Measurements from ENCODE around the gene FSIP1.

FSIP1 gene

DNA sequence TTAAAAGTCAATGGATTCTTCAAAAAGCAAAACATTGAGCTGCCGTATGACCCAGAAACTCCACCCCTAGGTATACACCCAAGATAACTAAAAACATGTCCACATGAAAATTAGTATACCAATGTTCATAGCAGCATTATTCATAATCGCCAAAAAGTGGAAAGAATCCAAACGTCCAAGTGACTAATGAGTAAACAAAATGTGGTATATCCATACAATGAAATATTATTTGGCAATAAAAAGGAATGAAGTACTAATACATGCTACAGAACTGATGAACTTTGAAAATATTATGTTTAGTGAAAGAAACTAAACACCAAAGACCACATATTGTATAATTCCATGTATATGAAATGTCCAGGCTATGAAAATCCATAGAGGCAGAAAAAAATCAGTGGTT, 123.9 kb downstream of the FSIP1 start:
- no peak overlapping the region for H3K4me3 ChIP-seq (ENCODE audit: low read length)
- TF ChIP-seq, protein P1, sequence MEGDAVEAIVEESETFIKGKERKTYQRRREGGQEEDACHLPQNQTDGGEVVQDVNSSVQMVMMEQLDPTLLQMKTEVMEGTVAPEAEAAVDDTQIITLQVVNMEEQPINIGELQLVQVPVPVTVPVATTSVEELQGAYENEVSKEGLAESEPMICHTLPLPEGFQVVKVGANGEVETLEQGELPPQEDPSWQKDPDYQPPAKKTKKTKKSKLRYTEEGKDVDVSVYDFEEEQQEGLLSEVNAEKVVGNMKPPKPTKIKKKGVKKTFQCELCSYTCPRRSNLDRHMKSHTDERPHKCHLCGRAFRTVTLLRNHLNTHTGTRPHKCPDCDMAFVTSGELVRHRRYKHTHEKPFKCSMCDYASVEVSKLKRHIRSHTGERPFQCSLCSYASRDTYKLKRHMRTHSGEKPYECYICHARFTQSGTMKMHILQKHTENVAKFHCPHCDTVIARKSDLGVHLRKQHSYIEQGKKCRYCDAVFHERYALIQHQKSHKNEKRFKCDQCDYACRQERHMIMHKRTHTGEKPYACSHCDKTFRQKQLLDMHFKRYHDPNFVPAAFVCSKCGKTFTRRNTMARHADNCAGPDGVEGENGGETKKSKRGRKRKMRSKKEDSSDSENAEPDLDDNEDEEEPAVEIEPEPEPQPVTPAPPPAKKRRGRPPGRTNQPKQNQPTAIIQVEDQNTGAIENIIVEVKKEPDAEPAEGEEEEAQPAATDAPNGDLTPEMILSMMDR (conservative IDR thresholded peaks at IDR 0.05; ENCODE audit: low read depth, low read length), result no peak
- no peak for DNase-seq (ENCODE audit: low read depth)

DNA sequence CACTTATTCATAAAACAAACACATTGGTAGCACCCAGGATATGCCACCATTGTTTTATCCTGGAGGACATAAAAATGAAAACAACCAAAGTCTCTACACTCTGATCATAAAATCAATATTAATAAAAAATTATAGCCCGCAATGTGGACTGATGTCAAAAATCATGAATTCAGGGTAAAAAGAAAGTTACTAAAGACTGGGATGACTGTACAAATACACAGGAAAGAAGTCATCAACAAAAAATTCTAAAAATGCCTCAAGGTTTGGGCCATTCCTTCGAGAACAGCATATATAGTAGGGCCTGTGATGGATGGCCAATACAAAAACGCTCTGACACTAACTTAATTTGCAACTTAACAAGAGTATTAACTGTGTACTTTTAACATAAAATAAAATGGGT, 125.0 kb downstream of the FSIP1 start:
- TF ChIP-seq, protein P1 (conservative IDR thresholded peaks at IDR 0.05; ENCODE audit: low read depth, low read length), result no peak
- no peak for DNase-seq (ENCODE audit: low read depth)
- no peak overlapping the region for H3K4me3 ChIP-seq (ENCODE audit: low read length)

DNA sequence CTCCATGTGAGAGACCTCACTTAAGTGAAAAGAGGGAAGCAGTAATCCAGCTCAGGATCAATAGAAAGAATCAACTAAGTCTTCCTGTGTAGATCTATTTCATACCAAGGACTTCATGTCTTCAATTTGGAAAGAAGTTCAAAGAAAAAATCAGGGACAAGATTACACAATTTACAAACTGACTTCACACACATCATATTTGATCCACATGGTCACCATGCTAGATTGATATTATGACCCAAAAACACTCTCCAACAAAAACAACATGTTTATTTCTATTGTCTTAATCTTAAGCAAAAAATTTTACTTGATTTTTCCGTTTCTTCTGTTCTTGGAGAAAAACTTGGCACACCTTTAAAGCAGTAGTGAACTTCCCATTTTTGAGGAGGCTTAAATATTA, 125.5 kb downstream of the FSIP1 start:
- DNase-seq (ENCODE audit: low read depth), result no peak
- no peak overlapping the region for H3K4me3 ChIP-seq (ENCODE audit: low read length)
- TF ChIP-seq, protein P1 (conservative IDR thresholded peaks at IDR 0.05; ENCODE audit: low read depth, low read length), result no peak

DNA sequence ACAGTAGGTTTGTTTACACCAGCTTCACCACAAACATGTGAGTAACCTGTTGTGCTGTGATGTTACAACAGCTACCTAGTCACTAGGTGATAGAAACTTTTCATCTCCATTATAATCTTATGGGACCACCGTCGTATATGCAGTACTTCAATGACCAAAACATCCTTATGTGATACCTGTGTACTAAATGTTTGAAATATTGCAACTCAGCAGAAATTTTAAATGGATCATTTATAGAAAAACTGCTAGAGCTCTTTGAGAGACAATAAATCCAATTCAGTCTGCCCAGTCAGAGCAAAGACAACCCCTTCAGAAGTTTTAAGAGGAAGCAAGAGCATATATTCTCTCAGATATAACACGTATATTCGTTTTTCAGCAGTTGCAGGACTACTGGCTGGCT, 128.3 kb downstream of the FSIP1 start:
- TF ChIP-seq, protein P1 (conservative IDR thresholded peaks at IDR 0.05; ENCODE audit: low read depth, low read length), result no peak
- no peak overlapping the region for H3K4me3 ChIP-seq (ENCODE audit: low read length)
- no peak for DNase-seq (ENCODE audit: low read depth)

DNA sequence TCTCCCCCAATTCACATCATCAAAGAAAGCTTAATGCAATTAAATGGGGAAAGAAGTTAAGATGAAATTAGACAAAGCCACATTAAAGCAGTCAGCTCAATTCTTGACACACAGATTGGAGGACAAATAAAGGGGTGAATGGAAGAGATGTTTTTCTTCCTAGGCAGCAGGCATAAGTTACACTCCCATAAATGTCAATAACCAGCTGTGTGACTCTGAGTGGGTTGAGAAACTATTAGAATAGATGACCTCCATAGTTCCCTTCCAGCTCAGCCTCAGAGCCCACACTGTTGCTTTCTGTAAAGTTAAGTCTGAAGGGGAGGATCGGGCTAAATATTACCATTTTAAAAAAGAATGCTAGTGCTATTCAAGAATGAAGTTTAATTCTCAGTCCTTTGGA, 130.8 kb downstream of the FSIP1 start:
- H3K4me3 ChIP-seq (ENCODE audit: low read length), result no peak overlapping the region
- TF ChIP-seq, protein P1 (conservative IDR thresholded peaks at IDR 0.05; ENCODE audit: low read depth, low read length), result no peak
- no peak for DNase-seq (ENCODE audit: low read depth)

DNA sequence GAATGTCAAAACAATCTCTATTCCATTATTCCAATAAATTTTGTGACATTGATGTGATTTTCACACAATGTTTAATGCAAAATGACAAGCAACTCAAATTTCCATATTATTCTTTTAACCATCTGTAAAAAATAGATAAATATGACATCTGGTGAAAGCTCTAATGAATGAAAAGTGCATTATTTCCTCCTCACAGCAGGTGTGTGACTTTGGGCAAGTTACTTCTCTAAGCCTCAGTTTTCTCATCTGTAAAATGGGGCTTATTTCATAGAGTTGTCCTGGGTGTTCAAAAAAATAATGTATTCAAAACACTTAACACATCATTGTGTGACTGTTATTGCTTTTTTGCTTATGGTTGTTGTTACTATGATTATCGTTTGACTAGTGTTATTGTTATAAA, 131.3 kb downstream of the FSIP1 start:
- DNase-seq (ENCODE audit: low read depth), result no peak
- TF ChIP-seq, protein P1 (conservative IDR thresholded peaks at IDR 0.05; ENCODE audit: low read depth, low read length), result no peak
- H3K4me3 ChIP-seq (ENCODE audit: low read length), result no peak overlapping the region

DNA sequence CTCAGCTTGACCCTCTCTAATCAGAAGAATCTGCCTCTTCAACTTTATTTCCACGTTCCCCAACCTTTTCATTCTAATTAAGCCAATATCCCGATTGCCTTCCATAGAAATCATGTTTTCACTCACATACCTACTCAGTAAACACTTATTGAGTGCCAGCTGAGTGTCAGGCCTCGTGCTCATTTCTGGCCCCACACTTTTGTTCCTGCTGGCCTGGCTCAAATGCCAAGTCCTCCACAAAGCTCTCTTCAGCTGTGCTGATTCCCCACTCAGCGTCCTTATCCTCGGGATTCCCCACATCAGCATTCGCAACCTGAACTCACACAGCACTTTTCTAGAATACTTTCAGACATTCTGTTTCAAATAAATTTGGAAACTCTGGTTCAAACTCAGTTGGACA, 132.9 kb downstream of the FSIP1 start:
- DNase-seq (ENCODE audit: low read depth), result no peak
- H3K4me3 ChIP-seq (ENCODE audit: low read length), result no peak overlapping the region
- TF ChIP-seq, protein P1 (conservative IDR thresholded peaks at IDR 0.05; ENCODE audit: low read depth, low read length), result no peak
